OCI-LY1 (cell line): ENCODE results near the gene GNAS-AS1.

ENCODE experiments used
- H2AFZ ChIP-seq: fragments of 200-600 bp; sonication (generic), shearing (Covaris generic); 2 replicates; pipeline ENCODE4 v1.6.0; 2014; ENCODE audit warnings: antibody characterized with exemption, mild to moderate bottlenecking, low read length
- H3F3A ChIP-seq: fragments of 200-600 bp; sonication (generic), shearing (Covaris generic); 2 replicates; pipeline ENCODE4 v1.6.0; 2014; ENCODE audit warnings: mild to moderate bottlenecking, antibody characterized with exemption, low read length, moderate library complexity; ENCODE audit not compliant: insufficient read depth
- H3K27ac ChIP-seq: fragments of 200-600 bp; sonication (generic); 2 replicates; pipeline ENCODE4 v1.5.1; 2014; ENCODE audit warnings: low read length, mixed run types, mild to moderate bottlenecking, low read depth; ENCODE audit not compliant: poor library complexity, severe bottlenecking
- H3K27me3 ChIP-seq: fragments of 200-600 bp; sonication (generic); 2 replicates; pipeline ENCODE4 v1.6.0; 2014; ENCODE audit warnings: antibody characterized with exemption, mild to moderate bottlenecking, low read length, moderate library complexity; ENCODE audit not compliant: insufficient read depth
- H3K36me3 ChIP-seq: fragments of 200-600 bp; sonication (generic); 2 replicates; pipeline ENCODE4 v1.6.1; 2014; ENCODE audit warnings: mild to moderate bottlenecking, antibody characterized with exemption, low read length, moderate library complexity, mixed read lengths; ENCODE audit not compliant: insufficient read depth
- H3K4me1 ChIP-seq: fragments of 200-600 bp; sonication (generic); 2 replicates; pipeline ENCODE4 v1.5.1; 2014; ENCODE audit warnings: mild to moderate bottlenecking, low read length, moderate library complexity; ENCODE audit not compliant: insufficient read depth, severe bottlenecking
- H3K4me2 ChIP-seq: fragments of 200-600 bp; sonication (generic), shearing (Covaris generic); 2 replicates; pipeline ENCODE4 v1.6.1; 2014; ENCODE audit warnings: low read length
- H3K4me3 ChIP-seq: fragments of 200-600 bp; sonication (generic); 2 replicates; pipeline ENCODE4 v1.5.1; 2014; ENCODE audit warnings: low read length, low read depth, mild to moderate bottlenecking, mixed read lengths; ENCODE audit not compliant: poor library complexity, severe bottlenecking
- H3K79me2 ChIP-seq: fragments of 200-600 bp; shearing (Covaris generic); 2 replicates; pipeline ENCODE4 v1.6.1; 2016; ENCODE audit warnings: mixed run types, low read length, mixed read lengths; ENCODE audit not compliant: insufficient read depth
- H3K9ac ChIP-seq: fragments of 200-600 bp; sonication (generic), shearing (Covaris generic); 2 replicates; pipeline ENCODE4 v1.6.1; 2014; ENCODE audit warnings: mild to moderate bottlenecking, low read length, mixed read lengths
- H3K9me2 ChIP-seq: fragments of 200-600 bp; sonication (generic), shearing (Covaris generic); 2 replicates; pipeline ENCODE4 v1.6.1; 2014; ENCODE audit warnings: low read depth, mild to moderate bottlenecking, low read length, mixed read lengths
- H3K9me3 ChIP-seq: fragments of 200-600 bp; shearing (Covaris generic); 2 replicates; pipeline ENCODE4 v1.6.1; 2014; ENCODE audit warnings: low read length, mixed read lengths
- H4K20me1 ChIP-seq: fragments of 200-600 bp; sonication (generic), shearing (Covaris generic); 2 replicates; pipeline ENCODE4 v1.6.0; 2016; ENCODE audit warnings: mild to moderate bottlenecking, low read length; ENCODE audit not compliant: insufficient read depth
- EZH2 ChIP-seq: fragments of 200-600 bp; sonication (generic), shearing (Covaris generic); IDR thresholded peaks from 2 replicates; pipeline ENCODE4 v1.8.0; 2017; ENCODE audit warnings: borderline replicate concordance, mixed run types, mild to moderate bottlenecking, antibody characterized with exemption, low read length, moderate library complexity, mixed read lengths
- TF ChIP-seq, protein P1 (sequence below): fragments of 200-600 bp; sonication (generic), shearing (Covaris generic); IDR thresholded peaks from 2 replicates; pipeline ENCODE4 v1.5.1; 2017; ENCODE audit warnings: mild to moderate bottlenecking, antibody characterized with exemption, low read length, moderate library complexity, mixed read lengths

GNAS-AS1 gene

DNA sequence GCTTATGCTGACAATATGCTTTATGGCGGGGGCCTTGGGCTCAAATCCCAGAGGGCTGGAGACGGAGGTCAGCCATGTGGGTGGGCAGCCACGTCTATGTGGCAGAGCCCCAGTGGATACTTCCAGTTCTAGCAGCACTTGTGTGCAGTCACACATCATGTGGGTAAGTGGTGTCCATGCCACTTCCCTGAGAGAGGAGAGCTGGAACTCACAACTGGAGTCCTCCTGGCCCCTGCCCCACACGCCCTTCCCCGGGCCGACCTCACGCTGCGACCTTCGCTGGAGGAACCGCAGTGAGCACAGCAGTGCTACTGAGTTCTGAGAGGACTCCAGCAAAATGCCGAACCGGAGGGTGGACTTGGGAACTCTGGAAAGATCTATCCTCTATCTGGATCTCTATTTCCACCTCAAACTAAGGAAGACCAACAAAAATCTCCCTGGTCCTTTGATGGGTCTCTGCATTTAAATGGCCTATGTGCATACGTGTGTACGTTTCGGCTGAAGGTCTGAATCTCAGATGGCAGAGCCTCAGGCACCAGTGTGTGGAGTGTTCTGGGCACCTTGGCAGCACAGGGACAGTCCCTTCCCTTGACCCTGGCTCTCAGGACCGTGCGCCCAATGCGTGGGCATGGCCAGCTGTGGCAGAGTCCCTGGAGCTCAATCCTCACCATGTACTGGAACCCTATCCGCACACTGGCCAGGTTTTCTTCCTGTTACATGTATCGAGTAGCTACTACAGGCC, 55.4 kb downstream of the GNAS-AS1 start:
- Histone ChIP-seq H3K79me2 (no peaks in the 10 kb centered on the region), H3K27me3 (peaks cover 5% of the 10 kb centered on the region), H3K9me2 (no peaks in the 10 kb centered on the region), H3K9ac (no peak overlapping the region), H3K36me3 (no peaks in the 10 kb centered on the region), H3K9me3 (no peaks in the 10 kb centered on the region), H2AFZ (no peak overlapping the region), H4K20me1 (no peaks in the 10 kb centered on the region), H3K27ac (no peak overlapping the region), H3K4me1 (no peaks in the 10 kb centered on the region), H3K4me2 (no peak overlapping the region), H3K4me3 (no peak overlapping the region), H3F3A (no peaks in the 10 kb centered on the region)
- no peak for TF ChIP-seq EZH2
- TF ChIP-seq, protein P1, sequence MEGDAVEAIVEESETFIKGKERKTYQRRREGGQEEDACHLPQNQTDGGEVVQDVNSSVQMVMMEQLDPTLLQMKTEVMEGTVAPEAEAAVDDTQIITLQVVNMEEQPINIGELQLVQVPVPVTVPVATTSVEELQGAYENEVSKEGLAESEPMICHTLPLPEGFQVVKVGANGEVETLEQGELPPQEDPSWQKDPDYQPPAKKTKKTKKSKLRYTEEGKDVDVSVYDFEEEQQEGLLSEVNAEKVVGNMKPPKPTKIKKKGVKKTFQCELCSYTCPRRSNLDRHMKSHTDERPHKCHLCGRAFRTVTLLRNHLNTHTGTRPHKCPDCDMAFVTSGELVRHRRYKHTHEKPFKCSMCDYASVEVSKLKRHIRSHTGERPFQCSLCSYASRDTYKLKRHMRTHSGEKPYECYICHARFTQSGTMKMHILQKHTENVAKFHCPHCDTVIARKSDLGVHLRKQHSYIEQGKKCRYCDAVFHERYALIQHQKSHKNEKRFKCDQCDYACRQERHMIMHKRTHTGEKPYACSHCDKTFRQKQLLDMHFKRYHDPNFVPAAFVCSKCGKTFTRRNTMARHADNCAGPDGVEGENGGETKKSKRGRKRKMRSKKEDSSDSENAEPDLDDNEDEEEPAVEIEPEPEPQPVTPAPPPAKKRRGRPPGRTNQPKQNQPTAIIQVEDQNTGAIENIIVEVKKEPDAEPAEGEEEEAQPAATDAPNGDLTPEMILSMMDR, result no peak

DNA sequence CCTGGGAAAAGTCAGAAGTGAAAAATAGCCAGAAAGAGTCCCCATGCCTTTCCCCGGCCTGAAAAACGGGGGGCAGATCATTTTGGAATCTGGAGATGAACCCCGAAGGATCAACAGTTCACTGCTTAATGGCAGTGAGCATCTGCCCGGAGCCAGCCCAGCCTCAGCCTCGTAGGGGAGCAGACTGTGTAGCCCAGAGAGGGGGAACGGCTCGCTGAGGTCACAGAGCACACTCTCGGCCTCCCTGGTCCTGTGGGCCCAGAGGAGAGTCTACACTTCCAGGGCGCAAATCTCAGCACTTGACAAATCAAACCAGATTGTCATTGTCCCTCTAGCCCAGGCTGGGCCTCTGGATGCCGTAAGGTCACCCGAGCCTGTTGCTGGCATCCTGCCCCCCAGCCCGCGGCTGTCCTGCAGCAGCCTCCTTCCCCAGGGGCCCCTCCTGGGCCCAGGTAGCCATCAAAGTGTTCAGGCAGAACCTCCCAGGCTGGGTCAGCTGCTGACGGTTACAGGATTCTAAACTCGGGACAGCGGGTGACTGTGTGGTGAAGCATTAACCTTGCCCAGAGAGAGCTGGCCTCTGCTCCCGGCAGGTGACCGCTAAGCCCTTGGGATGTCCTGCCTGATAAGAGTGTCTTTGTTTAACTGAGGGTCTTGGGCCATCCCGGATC, 56.1 kb downstream of the GNAS-AS1 start:
- H3K27ac ChIP-seq, result no peak overlapping the region
- TF ChIP-seq EZH2, result no peak
- TF ChIP-seq, protein P1, result no peak
- no peak overlapping the region for H3K4me2 ChIP-seq
- H3K9me2 ChIP-seq, result no peaks in the 10 kb centered on the region
- no peaks in the 10 kb centered on the region for H3K9me3 ChIP-seq
- no peaks in the 10 kb centered on the region for H3K79me2 ChIP-seq
- H3F3A ChIP-seq, result no peaks in the 10 kb centered on the region
- H2AFZ ChIP-seq, result no peak overlapping the region
- H3K4me3 ChIP-seq, result no peak overlapping the region
- no peaks in the 10 kb centered on the region for H3K36me3 ChIP-seq
- H4K20me1 ChIP-seq, result no peaks in the 10 kb centered on the region
- no peak overlapping the region for H3K9ac ChIP-seq
- H3K4me1 ChIP-seq, result no peaks in the 10 kb centered on the region
- peaks cover 5% of the 10 kb centered on the region for H3K27me3 ChIP-seq

DNA sequence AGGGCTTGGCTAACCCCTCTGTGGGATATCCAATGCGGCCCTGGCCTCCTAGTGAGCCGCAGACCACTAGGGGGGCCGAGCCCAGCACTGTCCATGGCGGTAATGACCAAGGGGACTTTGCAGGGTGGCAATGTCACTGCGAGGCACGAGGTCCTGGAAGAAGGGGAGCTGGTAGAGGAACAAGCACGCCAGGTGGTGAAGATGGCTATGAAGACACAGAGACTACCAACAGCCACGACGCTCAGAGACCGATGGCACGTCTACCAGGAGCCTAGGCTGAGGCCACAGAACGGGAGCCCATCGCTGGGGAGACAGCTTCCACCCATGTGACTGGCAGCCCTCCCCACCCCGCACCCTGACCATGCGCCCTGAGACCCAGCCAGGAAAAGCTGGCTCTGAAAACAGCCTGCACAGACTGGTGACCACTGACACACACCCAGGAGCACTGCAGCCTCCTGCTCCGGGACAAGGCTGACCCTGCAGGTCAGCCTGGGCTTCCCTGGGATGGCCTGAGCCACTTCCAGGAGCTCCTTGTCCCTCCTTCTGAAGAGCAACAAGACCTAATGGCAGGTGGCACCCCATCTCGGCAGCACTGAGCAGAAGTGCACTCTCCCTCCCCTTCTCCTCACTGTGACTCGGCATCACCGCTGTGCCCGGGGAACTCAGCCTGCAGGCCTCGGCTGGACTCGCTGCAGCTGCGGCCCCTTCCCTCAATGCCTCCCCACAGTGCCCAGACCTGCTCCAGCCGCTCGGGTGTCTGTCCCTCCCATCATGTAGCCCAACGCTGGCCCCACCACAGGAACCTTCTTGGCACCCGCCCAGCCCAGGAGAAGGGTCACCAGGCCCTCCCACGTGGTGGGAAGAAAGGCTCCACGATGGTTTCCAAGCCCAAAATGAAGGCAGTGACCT, 56.9 kb downstream of the GNAS-AS1 start:
- no peak for TF ChIP-seq EZH2
- TF ChIP-seq, protein P1, result no peak
- H3K9ac ChIP-seq, result no peak overlapping the region
- H3K9me3 ChIP-seq, result no peaks in the 10 kb centered on the region
- no peaks in the 10 kb centered on the region for H3K36me3 ChIP-seq
- no peaks in the 10 kb centered on the region for H4K20me1 ChIP-seq
- no peaks in the 10 kb centered on the region for H3K9me2 ChIP-seq
- H2AFZ ChIP-seq, result no peak overlapping the region
- no peaks in the 10 kb centered on the region for H3F3A ChIP-seq
- H3K4me2 ChIP-seq, result no peak overlapping the region
- no peaks in the 10 kb centered on the region for H3K4me1 ChIP-seq
- H3K79me2 ChIP-seq, result no peaks in the 10 kb centered on the region
- no peak overlapping the region for H3K4me3 ChIP-seq
- H3K27ac ChIP-seq, result no peak overlapping the region
- peaks cover 5% of the 10 kb centered on the region for H3K27me3 ChIP-seq
